ENCODE results near the gene RFWD3. TPM values are rescaled to one million over a fixed set of nuclear protein-coding genes. Genes with fewer than 3 reads are reported as not detected.

RFWD3 gene
- polyA plus RNA-seq, 3 donors = 28.8 to 31.6 (median 29.1) TPM

GRCh38 chr16:74601126-74601871 lies 65.4 kb downstream of the RFWD3 start:
- no peak for DNase-seq (ENCODE audit: extremely low read depth in 1 of 11, low read depth in 9 of 11, low spot score in 4 of 11)

GRCh38 chr16:74596586-74596985 lies 70.1 kb downstream of the RFWD3 start:
- DNase-seq (ENCODE audit: extremely low read depth in 1 of 11, low read depth in 9 of 11, low spot score in 4 of 11) = no peak

GRCh38 chr16:74592847-74593246 lies 73.8 kb downstream of the RFWD3 start:
- no peak for DNase-seq (ENCODE audit: extremely low read depth in 1 of 11, low read depth in 9 of 11, low spot score in 4 of 11)

GRCh38 chr16:74591876-74592650 lies 74.6 kb downstream of the RFWD3 start:
- DNase-seq (ENCODE audit: extremely low read depth in 1 of 11, low read depth in 9 of 11, low spot score in 4 of 11) = no peak

GRCh38 chr16:74586948-74587347 lies 79.7 kb downstream of the RFWD3 start:
- no peak for DNase-seq (ENCODE audit: extremely low read depth in 1 of 11, low read depth in 9 of 11, low spot score in 4 of 11)

- DNase-seq (ENCODE audit: extremely low read depth in 1 of 11, low read depth in 9 of 11, low spot score in 4 of 11) = no peak
Measured at GRCh38 chr16:74585846-74586443, 80.7 kb downstream of the RFWD3 start.

GRCh38 chr16:74583926-74584666 lies 82.6 kb downstream of the RFWD3 start:
- DNase-seq (ENCODE audit: extremely low read depth in 1 of 11, low read depth in 9 of 11, low spot score in 4 of 11) = no peak

- DNase-seq (ENCODE audit: extremely low read depth in 1 of 11, low read depth in 9 of 11, low spot score in 4 of 11) = no peak
Measured at GRCh38 chr16:74582970-74583369, 83.7 kb downstream of the RFWD3 start.

- DNase-seq (ENCODE audit: extremely low read depth in 1 of 11, low read depth in 9 of 11, low spot score in 4 of 11) = no peak
Measured at GRCh38 chr16:74580833-74581232, 85.8 kb downstream of the RFWD3 start.

GRCh38 chr16:74578838-74579237 lies 87.8 kb downstream of the RFWD3 start:
- no peak for DNase-seq (ENCODE audit: extremely low read depth in 1 of 11, low read depth in 9 of 11, low spot score in 4 of 11)

- no peak for DNase-seq (ENCODE audit: extremely low read depth in 1 of 11, low read depth in 9 of 11, low spot score in 4 of 11)
Measured at GRCh38 chr16:74578433-74578832, 88.2 kb downstream of the RFWD3 start.

GRCh38 chr16:74577882-74578366 lies 88.8 kb downstream of the RFWD3 start:
- no peak for DNase-seq (ENCODE audit: extremely low read depth in 1 of 11, low read depth in 9 of 11, low spot score in 4 of 11)

GRCh38 chr16:74575807-74576643 lies 90.7 kb downstream of the RFWD3 start:
- no peak for DNase-seq (ENCODE audit: extremely low read depth in 1 of 11, low read depth in 9 of 11, low spot score in 4 of 11)

- no peak for DNase-seq (ENCODE audit: extremely low read depth in 1 of 11, low read depth in 9 of 11, low spot score in 4 of 11)
Measured at GRCh38 chr16:74575175-74575806, 91.4 kb downstream of the RFWD3 start.

- no peak for DNase-seq (ENCODE audit: extremely low read depth in 1 of 11, low read depth in 9 of 11, low spot score in 4 of 11)
Measured at GRCh38 chr16:74574146-74574545, 92.5 kb downstream of the RFWD3 start.

GRCh38 chr16:74573622-74574021 lies 93.1 kb downstream of the RFWD3 start:
- DNase-seq (ENCODE audit: extremely low read depth in 1 of 11, low read depth in 9 of 11, low spot score in 4 of 11) = no peak

Measured in renal cortex interstitium (tissue), 11 donors.